Fibroblast of skin of left quadriceps (primary cell): ENCODE measurements around the gene TEDDM1.
"Not testable (repeated sequence)": the region's sequence is repeated elsewhere in the genome, so short reads cannot be mapped to it uniquely, and the experiment has no call there.

ENCODE experiments used
- DNase-seq, 2 experiments: peaks; one replicate each; pipeline ENCODE4 v3.0.0-alpha.2; 2013; ENCODE audit warnings: low read depth in 2 of 2

Gene TEDDM1

GRCh38 chr1:182400567-182400966 lies at the start of gene TEDDM1:
Gene TEDDM1, minus strand, starts transcription at chr1:182400667. Its CDS starts 182 bp downstream, at chr1:182400485.
- DNase-seq = no peak

GRCh38 chr1:182450087-182450486 lies 49.6 kb upstream of the TEDDM1 start, which contains the start of gene RGSL1:
Gene RGSL1, plus strand, starts transcription at chr1:182450146. Its CDS starts 20 bp downstream, at chr1:182450166.
- no peak for DNase-seq

GRCh38 chr1:182447660-182448059 lies 47.2 kb upstream of the TEDDM1 start:
- no peak for DNase-seq

- DNase-seq = not testable (repeated sequence)
These were observed 46.7 kb upstream of the TEDDM1 start for GRCh38 chr1:182447124-182447523.

- peak; percentile 12 to 17 for DNase-seq
These were observed 45.7 kb upstream of the TEDDM1 start for GRCh38 chr1:182446033-182446669.

GRCh38 chr1:182444497-182444896 lies 44.0 kb upstream of the TEDDM1 start:
- DNase-seq = no peak

- no peak for DNase-seq
These were observed 41.9 kb upstream of the TEDDM1 start for GRCh38 chr1:182442333-182442732.

GRCh38 chr1:182441719-182442118 lies 41.3 kb upstream of the TEDDM1 start:
- DNase-seq = no peak

- no peak for DNase-seq
These were observed 37.9 kb upstream of the TEDDM1 start for GRCh38 chr1:182438326-182438725.

- DNase-seq = no peak
These were observed 33.1 kb upstream of the TEDDM1 start for GRCh38 chr1:182433580-182433979.

GRCh38 chr1:182431278-182431677 lies 30.8 kb upstream of the TEDDM1 start:
- no peak for DNase-seq

GRCh38 chr1:182430263-182431068 lies 30.0 kb upstream of the TEDDM1 start:
- no peak for DNase-seq

GRCh38 chr1:182428043-182428442 lies 27.6 kb upstream of the TEDDM1 start:
- no peak for DNase-seq

GRCh38 chr1:182426442-182427430 lies 26.3 kb upstream of the TEDDM1 start:
- DNase-seq = no peak

- no peak for DNase-seq
These were observed 15.3 kb upstream of the TEDDM1 start for GRCh38 chr1:182415789-182416188.

GRCh38 chr1:182413969-182414368 lies 13.5 kb upstream of the TEDDM1 start:
- DNase-seq = no peak

GRCh38 chr1:182413486-182413885 lies 13.0 kb upstream of the TEDDM1 start:
- no peak for DNase-seq

- DNase-seq = no peak
These were observed 10.3 kb upstream of the TEDDM1 start for GRCh38 chr1:182410620-182411273.

- DNase-seq = no peak
These were observed 9.7 kb upstream of the TEDDM1 start for GRCh38 chr1:182410138-182410537.

- DNase-seq = no peak
These were observed 8.1 kb upstream of the TEDDM1 start for GRCh38 chr1:182408435-182409075.

- DNase-seq = no peak
These were observed 7.3 kb upstream of the TEDDM1 start for GRCh38 chr1:182407724-182408123.
